Measurements from ENCODE around the gene ACTN4.
"Not testable (repeated sequence)": the region's sequence is repeated elsewhere in the genome, so short reads cannot be mapped to it uniquely, and the experiment has no call there.

The ACTN4 gene

DNA sequence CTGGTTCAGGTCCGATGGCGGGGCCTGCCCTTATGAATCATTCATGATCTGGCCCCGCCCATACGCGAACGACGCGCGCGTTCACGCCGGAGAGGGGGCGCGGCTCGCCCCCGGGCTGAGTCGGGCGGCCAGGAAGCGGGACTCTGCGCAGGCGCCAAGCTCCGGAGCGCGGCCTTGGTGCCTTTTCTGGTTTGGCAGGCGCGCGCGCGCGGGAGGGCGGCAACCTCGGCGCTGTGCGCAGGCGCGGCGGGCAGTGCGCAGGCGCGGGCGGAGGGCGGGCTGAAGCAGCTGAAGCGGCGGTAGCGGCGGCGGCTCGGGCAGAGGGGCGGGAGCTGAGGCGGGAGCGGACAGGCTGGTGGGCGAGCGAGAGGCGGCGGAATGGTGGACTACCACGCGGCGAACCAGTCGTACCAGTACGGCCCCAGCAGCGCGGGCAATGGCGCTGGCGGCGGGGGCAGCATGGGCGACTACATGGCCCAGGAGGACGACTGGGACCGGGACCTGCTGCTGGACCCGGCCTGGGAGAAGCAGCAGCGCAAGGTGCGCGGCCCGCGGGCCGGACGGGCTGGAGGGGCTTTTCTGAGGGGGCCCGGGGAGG is at the start of gene ACTN4:
Gene ACTN4 (plus strand): TSS at position 282 of the 598 bp plus-strand sequence. CDS start 97 bp downstream, at position 379.
- peak; percentile 99 for DNase-seq (ENCODE audit: low spot score)

DNA sequence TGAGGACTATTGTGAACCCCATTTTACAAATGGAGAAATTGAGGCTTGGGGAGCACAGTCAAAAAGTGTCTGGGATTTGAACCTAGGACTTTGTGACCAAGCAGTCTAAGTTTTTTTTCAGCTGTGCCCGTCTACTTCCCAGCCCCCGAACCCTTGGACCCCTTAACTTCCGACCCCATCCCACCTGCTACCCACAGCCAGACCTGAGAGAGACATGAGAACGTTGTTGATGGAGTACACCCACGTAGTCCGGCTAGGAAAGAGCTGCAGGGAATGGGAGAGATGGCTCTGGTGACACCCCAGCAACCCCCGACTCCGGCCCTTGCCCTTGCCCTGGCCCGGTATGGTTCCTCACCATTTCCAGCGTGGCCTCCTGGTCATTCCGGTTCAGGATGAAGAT is 47.7 kb upstream of the ACTN4 start:
- no peak for DNase-seq (ENCODE audit: low spot score)

- DNase-seq (ENCODE audit: low spot score), result not testable (repeated sequence)
Measured at GRCh38 chr19:38602856-38603255, 44.6 kb upstream of the ACTN4 start.

DNA sequence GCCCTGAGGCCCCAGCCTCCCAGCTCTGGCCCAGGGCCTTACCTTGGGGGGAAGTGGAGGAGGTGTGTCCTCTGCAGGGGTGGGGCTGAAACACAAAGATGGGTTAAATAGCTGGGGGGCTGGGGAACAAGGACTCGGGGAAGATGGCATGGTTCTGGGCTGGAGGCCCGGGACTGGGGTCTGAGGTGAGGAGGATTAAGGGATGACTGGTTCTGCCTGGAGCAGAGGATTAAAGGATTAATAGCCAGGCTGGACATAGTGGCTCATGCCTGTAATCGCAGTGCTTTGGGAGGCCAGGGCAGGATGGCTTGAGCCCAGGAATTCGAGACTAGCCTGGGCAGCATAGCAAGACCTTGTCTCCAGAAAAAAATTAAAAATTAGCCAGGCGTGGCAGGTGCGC is 41.3 kb upstream of the ACTN4 start:
- no peak for DNase-seq (ENCODE audit: low spot score)

DNA sequence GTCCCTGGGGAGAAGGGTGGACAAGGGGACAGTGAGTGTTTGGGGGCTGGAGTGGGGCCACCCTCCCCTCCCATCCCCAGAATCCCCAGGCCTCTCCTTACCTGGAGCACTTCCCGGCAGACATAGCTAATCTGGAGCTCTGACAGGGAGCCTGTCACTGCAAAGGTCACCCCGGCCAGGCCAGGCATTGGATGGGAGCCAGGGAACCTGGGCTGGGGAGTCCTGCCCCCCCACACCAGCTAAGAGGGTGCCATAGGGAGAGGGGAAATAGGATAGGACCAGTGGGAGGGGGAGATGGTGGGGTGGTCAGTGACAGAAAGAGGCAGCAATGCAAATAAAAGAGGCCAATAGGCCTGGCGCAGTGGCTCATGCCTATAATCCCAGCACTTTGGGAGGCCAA is 33.2 kb upstream of the ACTN4 start:
- DNase-seq (ENCODE audit: low spot score), result no peak

GRCh38 chr19:38615007-38615581 is 32.4 kb upstream of the ACTN4 start:
- no peak for DNase-seq (ENCODE audit: low spot score)

DNA sequence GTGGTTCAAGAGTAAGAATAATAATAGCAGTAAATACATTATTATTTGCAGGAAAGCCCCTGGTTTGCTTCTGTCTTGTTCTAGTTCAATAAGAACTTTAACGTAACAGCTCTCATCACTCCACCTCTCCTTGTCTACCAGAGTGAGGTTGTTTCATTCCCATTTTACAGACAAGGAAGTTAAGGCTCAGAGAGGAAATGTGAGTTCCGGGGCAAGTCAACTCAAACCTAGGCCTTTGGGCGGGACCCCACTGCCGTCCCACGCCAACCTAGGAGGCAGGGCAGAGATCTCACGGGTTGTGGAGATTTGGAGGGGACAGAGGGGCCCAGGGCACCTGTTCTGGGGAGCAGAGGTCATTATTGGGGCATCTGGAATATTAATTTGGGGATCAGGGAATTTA is 31.2 kb upstream of the ACTN4 start:
- no peak for DNase-seq (ENCODE audit: low spot score)

- peak; percentile 55 for DNase-seq (ENCODE audit: low spot score)
Measured at GRCh38 chr19:38617283-38617763, 30.1 kb upstream of the ACTN4 start.

DNA sequence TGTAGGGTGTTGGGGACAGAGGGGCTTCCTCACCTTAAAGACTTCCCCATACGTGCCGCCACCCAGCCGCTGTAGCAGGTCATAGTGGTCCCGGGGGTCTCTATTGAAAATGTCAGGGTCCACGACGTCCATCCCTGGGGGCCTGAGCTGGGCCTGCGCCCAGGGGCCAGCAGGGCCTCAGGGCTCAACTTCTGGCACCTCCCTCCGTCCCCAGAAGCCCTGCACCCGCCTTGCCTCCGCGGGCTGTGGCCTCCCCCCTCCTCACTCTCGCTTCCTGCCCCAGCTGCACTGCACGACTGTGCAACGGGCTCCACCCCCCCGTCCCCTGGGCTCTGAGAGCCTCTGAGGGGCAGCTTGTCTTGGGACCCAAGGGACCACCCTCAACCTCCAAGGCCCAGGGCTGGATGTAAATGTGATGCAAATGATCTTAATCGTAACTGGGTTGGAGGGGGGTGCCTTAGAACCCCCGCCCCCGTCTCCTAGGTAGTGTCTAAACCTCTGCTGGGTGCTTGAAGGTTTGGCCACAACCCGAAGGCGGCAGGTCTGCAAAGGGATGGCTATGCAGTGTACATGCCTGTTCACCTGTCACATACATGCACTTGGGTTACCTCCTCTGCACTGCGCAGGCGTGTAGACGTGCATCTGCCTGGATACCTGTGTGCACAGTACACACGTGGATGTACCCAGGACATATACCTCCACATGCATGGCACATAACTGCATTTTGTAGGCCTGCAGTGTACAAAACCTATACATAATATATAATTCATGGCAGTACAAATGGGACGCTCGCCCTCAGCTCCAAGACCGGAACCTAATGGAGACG is 29.5 kb upstream of the ACTN4 start, which contains the start of gene MAP4K1:
Gene MAP4K1 (minus strand): TSS at position 190 of the 826 bp plus-strand sequence. CDS start 58 bp downstream, at position 132.
- DNase-seq (ENCODE audit: low spot score), result peak; percentile 90

DNA sequence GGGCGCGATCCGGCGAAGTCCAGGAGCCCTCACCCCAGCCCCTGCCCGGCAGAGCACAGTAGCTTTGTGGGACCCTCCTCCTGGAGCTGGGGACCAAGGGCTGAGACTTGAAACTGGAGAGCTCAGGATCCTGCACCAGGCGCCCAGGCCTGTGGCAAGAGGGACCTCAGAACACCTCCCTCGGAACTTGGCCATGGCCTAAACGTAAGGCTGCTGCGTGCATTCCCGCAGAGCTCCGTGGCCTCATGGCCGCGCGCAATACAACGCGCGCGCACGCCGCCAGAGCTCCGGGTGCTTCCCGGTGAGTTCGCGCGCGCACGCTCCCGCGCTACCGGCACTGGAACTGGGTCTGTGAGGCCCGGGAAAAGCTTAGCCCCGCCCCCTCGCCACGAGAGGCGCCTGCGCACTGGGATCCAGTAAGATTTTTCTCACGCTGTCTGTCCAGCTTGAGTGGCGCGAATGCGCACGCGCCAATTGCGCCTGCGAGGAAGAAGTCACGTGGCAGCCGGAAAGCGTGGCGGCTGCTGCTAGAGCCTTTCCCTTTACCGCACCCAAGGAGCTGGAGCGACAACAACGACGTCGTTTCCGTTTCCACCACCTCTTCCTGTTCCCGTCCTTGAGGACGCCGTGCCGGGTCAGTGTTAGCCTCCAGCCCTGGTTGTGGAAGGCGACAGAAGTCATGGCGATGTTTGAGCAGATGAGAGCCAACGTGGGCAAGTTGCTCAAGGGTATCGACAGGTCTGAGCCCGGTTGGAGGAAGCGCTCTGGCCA is 28.7 kb upstream of the ACTN4 start, which contains the start of gene EIF3K:
Gene EIF3K (plus strand): TSS at position 599 of the 771 bp plus-strand sequence. CDS start 81 bp downstream, at position 680.
- DNase-seq (ENCODE audit: low spot score), result peak; percentile 95

DNA sequence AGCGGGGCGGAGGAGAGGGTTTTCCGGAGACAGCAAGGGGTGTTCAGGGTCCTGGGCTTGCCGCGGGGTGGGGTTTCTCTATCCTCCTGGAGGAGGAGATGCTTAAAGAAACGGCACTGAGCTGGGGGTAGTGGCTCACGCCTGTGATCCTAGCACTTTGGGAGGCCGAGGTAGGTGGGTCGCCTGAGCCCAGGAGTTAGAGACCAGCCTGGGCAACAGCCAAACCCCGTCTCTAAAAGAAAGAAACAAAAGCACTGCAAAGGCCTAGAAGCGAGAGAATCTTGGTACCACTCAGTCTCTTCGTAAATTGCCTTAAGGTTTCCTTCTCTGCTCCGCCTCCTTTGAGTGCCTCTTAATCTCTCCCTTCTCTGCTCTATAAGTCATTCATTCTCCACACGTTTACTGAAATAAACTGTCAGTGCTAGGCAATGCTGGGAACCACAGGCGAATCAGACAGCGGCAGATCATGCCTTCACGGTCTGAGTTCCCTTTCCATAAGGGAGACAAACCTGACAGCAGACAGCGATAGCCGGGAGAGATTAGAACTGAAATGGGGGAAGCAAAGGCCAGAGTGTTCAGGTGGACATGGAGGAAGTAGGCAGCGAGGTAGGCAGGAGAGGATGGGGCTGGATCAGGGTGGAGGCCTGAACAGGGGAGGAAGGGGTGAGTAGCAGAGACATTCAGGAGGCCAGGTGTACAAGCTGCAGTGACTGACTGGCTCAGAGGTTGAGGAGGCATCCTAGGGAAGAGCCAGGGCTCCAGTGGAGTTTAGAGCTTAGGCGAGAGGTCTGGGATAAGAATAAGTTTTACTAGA is 27.9 kb upstream of the ACTN4 start:
- no peak for DNase-seq (ENCODE audit: low spot score)

DNA sequence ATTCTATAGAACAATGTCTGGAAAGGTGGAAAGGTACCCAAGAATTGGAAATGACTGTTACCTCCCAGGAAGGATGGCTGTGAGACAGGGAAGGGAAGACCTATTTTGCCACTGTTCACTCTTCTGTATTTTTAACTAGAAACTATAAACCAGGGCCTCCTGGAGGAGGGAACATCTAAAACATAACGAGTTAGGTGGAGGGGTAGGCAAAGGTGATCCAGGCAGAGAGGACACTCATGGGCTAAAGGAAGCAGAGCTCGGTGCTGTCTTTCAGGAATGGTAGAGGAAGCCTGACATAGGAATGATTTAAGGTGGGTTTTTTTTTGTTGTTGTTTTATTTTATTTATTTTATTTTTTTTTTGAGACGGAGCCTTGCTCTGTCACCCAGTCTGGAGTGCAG is 22.6 kb upstream of the ACTN4 start:
- no peak for DNase-seq (ENCODE audit: low spot score)

GRCh38 chr19:38626401-38626800 is 21.0 kb upstream of the ACTN4 start:
- DNase-seq (ENCODE audit: low spot score), result no peak

- no peak for DNase-seq (ENCODE audit: low spot score)
Measured at GRCh38 chr19:38629568-38629967, 17.9 kb upstream of the ACTN4 start.

DNA sequence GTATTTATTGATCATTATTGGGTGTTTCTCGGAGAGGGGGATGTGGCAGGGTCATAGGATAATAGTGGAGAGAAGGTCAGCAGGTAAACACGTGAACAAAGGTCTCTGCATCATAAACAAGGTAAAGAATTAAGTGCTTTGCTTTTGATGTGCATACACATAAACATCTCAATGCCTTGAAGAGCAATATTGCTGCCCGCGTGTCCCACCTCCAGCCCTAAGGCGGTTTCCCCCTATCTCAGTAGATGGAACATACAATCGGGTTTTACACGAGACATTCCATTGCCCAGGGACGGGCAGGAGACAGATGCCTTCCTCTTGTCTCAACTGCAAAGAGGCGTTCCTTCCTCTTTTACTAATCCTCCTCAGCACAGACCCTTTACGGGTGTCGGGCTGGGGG is 16.1 kb upstream of the ACTN4 start:
- not testable (repeated sequence) for DNase-seq (ENCODE audit: low spot score)

DNA sequence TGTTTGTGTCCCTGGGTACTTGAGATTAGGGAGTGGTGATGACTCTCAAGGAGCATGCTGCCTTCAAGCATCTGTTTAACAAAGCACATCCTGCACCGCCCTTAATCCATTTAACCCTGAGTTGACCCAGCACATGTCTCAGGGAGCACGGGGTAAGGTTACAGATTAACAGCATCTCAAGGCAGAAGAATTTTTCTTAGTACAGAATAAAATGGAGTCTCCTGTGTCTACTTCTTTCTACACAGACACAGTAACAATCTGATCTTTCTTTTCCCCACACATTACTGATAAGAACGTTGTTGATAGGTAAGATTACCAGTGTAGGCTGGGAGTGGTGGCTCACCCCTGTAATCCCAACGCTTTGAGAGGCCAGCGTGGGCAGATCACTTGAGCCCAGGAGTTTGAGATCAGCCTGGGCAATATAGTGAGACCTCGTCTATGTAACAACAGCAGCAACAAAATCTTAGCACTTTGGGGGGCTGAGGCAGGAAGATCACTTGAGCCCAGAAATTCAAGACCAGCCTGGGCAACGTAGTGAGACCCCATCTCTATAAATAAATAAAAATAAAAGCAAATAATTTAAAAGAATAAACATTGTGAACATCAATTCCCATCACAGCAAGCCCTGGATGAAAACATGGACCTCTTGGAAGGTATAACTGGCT is 15.5 kb upstream of the ACTN4 start:
- DNase-seq (ENCODE audit: low spot score), result not testable (repeated sequence)

- no peak for DNase-seq (ENCODE audit: low spot score)
Measured at GRCh38 chr19:38632476-38633213, 14.8 kb upstream of the ACTN4 start.

DNA sequence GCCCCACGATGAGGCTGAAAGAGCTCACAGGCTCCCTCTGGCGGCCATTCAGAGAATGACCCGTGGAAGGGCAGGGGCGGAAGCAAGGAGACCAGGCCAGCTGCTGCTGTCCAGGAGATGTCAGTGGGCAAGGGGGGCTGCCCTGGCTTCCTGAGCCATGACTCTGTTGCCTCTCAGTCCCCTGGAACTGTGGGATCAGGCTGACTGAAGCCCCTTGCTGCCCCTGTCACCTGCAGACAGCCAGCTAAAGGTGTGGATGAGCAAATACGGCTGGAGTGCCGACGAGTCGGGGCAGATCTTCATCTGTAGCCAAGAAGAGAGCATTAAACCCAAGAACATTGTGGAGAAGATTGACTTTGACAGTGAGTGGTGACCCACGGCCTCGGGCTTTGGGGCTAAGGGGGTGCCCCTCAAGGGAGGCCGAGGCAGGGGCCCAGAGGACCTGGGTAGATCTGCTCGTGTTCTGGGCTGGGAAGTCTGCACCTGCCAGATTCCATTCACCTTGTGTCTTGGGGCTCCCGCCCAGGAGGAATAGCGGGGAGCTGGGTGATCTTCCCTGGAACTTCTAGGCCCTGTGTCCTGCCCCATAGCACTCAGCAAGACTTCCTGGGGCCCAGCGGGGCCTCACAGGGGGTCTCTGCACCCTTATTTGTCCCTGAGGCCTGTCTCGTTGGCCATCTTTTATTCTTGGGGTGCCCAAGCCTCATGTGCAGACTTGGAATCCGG is 12.5 kb upstream of the ACTN4 start:
- peak; percentile 84 for DNase-seq (ENCODE audit: low spot score)
